Measurements from ENCODE around the gene SYNGR3. TPM values are rescaled to one million over a fixed set of nuclear protein-coding genes. Genes with fewer than 3 reads are reported as not detected.
A peak's percentile ranks its signal among the peaks of the same experiment; 100 is the strongest.

SYNGR3 gene
- total RNA-seq, 1 experiment from 2014 or later = 6.6 TPM

DNA sequence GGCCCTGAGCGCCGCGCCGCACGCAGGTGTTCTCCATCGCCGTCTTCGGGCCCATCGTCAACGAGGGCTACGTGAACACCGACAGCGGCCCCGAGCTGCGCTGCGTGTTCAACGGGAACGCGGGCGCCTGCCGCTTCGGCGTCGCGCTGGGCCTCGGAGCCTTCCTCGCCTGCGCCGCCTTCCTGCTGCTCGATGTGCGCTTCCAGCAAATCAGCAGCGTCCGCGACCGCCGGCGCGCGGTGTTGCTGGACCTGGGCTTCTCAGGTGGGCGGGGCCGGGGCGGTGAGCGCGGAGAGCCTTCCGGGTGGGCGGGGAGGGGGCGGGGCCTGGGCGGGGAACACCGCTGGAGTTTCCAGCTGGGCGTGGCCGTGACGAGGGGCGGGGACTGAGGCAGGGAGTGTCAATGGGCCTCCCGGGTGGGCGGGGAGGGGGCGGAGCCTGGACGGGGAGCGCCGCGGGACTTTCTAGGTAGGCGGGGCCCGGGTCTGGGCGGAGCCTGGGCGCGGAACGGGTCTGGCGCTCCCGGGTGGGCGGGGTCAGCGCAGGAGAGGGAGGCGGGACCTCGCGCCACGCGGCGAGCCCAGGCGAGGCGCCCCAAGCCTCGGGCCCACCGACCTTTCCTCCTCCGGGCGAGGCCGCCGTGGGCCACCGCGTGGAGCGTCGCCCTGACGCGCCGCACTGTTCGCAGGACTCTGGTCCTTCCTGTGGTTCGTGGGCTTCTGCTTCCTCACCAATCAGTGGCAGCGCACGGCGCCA is 2.4 kb downstream of the SYNGR3 start:
- DNase-seq (ENCODE audit: low read depth) = peak; percentile 74

DNA sequence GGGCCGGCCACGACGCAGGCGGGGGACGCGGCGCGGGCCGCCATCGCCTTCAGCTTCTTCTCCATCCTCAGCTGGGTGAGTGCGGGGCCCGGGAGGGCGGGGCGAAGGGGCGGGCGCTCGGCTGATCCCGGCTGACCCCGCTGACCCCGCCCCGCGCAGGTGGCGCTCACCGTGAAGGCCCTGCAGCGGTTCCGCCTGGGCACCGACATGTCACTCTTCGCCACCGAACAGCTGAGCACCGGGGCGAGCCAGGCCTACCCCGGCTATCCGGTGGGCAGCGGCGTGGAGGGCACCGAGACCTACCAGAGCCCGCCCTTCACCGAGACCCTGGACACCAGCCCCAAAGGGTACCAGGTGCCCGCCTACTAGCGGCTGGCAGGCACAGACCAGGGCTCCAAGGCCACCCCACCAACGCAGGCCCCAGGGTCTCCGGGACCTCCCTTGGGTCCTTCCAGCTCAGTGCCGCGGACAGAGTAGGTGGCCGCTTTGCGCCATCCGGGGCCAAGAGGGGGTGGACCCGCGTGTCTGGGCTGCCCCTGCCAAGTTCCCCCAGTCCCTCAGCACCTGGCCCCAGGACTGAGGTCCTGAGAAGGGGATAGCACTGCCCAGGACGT is 3.0 kb downstream of the SYNGR3 start:
- no peak for DNase-seq (ENCODE audit: low read depth)

DNA sequence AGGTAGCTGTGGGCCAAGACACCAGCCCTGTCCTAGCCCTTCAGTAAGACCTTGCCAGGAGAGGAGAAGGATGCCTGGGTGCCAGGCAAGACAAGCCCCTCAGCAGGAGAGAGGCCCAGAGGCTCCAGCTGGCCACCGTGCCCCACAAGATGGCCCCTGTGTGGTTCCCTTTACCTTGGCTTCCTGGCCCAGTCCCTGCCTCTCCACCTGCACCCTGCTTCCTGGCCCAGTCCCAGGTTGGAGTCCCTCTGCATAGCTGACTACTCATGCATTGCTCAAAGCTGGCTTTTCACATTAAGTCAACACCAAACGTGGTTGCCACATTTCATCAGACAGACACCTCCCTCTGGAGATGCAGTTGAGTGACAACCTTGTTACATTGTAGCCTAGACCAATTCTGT is 4.0 kb downstream of the SYNGR3 start:
- DNase-seq (ENCODE audit: low read depth) = no peak

DNA sequence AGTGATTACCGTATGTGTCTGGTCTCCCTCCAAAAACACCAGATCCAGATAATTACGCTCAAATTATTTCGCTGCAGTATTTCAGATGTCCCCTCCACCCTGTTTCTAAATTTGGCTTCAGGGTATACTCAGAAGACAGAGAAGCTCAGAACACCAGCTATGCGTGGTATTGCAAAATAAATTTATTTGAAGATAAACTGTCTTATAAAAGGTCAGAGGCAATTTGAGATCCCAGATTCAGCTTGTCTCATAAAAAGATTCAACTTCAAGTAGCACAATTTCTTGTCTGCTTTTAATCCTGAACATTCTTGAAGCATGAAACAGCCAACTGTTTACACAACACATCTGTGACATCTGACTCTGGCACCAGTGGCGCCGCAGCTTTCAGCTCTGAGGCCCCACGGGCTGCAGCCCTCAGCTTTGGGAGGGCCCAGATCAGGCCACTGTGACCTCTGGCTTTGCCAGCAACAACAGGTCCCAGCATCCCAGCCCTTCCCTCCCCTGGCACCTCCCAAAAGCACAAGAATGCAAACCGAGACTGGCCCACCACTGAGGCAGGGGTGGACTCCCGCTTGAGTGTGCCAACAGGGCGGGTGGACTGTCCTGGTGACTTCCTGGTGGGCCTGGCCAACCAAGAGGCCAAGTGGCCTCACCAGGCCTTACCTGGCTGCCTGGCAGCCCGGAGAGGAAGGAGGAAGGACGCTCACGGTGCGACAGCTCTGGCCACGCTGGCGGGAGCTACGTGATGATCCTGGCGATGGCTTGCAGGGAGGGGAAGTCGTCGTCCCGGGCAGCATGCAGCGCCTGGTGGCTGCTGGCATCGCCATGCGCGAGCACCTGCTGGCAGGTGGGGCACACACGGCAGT is 8.0 kb downstream of the SYNGR3 start:
- DNase-seq (ENCODE audit: low read depth) = peak; percentile 32

DNA sequence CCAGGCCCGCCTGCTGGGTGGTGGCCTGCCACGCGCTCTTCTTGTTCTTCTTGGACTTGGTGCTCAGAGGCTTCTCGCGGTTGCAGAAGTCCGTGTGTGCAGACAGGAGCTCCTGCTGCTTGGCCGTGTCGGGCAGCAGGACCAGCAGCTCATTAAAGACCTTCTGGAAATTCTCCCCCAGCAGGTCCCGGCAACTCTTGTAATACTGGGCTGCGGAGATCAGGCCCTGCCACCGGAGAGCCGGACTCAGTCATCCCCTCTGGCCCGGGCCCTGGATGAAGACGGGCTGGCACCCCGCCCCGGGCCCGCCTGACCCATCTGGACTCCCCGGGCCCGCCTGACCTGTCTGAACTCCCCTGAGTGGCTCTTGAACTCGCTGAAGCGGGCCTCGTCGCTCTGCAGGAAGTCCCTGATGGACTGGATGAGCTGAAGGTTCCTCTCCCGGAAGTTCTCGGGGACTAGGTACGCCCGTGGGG is 8.6 kb downstream of the SYNGR3 start:
- DNase-seq (ENCODE audit: low read depth) = no peak

DNA sequence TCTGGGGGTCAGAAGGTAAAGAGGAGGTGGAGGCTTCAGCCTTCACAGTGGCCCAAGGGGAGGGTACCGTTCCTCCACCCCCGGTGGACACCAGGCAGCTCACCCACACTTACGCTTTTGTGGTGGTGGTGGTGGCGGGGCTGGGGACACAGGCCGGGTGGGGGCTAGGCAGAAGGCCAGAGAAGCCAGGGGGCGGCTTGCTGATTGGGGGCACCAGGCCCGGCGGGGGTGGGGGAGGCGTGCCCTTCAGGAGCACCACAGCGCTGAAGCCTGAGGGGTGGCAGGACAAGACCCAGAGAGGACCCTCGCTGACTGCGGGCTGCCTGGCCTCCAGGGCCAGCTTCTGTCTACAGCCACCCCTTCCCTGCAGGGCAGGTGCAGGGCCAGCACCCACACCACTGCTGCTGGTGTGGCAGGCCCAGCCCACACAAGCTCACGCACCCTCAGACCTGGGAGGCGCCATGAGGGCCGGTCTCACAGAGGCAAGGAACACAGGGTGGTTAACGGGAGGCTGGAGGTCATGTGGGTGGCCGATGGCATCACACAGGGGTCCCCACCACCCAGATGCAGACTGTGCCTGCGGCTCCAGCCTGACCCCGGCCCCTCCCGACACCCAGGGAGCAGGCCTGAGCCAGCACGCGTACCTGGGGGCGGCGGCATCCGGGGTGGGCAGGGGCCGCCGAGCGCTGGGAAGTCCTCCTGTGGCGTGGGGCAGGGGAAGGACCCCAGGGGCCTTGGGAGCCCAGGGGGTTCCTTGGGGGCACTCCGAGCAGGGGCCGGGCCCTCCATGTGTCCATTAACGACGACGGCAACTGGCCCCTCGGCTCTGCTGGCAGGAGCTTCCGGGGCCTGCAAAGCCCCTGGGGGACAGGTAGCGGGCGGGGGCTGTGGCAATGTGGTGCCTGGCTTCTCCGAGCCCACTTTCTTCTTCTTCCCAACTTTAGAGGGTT is 9.4 kb downstream of the SYNGR3 start:
- DNase-seq (ENCODE audit: low read depth) = no peak

DNA sequence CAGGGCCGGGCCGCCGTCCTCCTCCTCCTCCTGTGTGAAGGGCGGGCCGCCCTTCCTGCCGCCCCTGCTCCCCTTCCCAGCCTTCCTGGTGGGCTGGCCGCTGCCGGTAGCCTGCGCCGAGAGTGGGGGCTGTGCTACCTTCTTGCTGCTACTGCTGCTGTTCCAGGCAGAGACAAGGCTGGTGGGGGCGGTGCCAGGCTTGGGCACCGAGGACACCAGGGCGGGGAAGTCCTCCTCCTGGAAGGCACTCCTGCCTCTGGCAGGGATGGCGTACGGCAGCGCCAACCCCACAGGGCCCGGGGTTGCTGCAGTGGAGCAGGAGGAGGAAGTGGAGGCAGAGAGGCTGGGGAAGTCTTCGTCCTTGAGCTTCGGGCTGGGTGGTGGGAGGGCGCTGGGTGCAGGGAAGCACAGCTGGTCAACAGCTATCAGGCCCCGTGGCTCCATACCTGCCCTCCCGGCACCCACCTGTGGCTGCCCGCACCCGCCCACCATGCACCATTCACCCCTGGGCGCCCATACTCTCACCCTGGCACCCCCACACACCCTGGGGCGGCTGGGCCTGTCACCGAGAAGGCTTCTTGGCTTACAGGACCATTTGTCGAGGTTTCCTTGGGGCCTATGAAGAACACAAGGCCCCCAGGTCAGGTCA is 10.2 kb downstream of the SYNGR3 start:
- DNase-seq (ENCODE audit: low read depth) = no peak

DNA sequence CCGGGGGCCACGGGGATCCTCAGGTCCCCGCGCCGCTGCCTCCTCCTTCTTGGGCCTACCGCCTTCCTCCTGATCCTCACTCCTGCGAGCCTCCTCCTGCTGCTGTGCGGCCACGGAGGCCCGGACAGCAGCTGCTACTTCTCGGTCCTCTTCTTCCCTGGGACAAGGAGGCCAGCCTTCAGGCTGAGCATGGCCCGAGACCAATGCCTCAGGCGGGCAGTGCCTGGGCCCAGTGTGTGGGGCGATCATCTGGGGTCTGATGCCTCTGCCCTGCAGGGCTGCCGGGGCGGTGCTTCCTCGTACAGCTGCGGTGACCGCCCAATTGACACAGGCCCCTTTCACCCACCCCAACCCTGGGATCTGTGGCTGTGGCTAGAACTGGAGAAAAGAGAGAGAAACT is 11.3 kb downstream of the SYNGR3 start:
- no peak for DNase-seq (ENCODE audit: low read depth)

DNA sequence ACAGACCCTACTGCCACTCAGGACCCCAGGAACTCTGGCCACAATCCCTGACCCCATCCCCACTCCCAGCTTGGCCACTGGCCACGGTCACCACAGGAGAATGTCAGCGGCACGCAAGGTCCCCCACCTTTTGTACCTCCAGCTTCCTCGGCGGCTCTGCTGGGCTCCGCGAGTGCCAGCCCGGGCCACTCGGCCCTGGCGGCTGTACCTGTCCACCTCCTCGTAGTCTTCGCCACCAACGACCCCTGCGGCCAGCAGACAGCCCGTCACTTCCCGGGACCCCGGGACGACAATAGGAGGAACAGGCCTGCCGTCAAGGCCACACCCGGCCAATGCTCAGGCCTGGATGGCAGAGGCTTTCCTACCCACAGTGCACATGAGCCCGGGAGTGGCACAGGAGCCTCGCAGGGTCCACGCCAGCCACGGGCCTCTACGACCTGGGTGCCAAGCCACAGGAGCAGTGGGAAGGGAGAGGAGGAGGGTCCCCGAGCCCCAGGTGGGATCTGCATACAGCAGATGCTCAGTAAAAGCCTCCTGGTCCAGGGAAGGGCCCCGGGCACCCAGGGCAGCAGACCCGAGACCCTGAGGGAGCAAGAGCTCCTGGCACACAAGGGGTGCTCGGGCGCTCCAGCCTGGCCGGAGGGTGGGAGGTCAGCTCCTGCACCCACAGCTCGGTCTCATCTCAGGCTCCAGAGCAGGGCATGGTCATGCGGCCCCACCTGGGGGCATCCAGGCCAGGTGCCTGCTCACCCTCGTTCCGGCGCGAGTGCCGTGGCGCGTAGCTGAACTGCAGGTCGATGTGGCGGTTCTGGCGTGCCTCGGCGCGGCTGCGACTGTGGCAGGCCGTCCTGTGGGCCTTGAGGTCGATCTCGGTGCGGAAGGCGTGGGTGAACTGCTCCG is 11.9 kb downstream of the SYNGR3 start:
- no peak for DNase-seq (ENCODE audit: low read depth)

DNA sequence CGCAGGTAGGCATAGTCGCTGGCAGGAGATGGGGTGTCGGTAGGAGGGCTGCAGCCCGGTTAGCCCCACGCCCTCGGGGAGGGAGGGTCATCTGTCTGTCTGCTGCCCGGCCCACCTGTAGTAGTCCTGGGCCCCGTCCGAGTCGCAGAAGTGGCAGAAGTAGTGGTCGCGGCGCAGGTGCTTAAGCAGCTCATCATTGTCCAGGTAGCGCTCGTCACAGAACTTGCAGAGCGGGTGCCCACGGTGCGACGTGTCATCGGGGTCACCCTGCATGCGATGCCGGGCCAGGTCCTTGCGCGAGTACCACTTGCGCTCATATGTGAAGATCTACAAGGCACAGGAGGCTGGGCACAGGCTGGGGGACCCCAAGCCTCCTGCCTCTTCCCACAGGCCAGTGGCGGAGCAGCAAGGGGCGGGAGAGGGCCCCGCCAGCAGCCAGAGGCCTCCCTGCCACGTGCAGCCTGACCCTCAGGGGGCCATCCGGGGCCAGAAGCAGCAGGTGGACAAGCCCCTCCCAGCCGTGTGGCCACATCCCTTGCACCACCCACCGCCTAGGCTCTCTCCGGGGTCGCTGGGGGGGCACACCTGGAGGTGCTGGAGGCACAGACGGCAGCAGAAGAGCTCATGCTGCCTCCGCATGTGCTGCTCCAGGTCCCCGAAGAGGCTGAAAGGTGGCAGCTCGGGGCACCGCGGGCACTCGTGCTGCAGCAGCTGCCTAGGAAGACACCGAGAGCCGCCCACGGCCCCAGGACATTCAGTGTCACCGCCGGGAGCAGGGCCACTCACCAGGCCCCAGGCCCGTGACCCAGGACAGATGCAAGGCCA is 12.8 kb downstream of the SYNGR3 start:
- DNase-seq (ENCODE audit: low read depth) = no peak

DNA sequence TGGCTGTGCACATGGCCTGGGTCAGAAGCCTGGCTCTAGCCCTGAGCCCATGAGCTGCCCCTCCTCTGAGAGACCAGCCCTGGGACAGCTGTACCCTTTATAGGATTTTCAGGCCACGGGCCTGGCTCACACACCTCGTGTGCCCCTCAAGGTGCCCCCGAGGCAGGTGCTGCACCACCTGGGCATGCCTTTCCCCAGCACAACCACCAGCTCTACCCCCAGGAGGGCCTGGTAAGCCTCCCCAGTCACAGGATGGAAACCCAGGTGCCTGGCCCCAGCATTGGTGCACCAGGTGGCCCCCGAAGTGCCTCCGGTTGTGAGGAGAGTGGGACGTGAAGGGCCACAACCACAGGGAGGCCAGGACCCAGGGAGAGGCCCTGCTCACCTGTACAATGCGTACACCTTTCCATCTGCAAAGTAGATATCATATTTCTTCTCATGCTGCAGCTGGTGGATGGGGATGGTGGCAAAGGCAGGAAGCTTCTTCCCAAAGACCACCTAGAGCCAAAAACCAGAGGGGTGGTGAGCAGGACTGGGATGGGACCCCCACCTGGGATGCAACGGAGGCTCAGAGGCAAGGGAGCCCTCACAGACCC is 13.6 kb downstream of the SYNGR3 start:
- DNase-seq (ENCODE audit: low read depth) = no peak

DNA sequence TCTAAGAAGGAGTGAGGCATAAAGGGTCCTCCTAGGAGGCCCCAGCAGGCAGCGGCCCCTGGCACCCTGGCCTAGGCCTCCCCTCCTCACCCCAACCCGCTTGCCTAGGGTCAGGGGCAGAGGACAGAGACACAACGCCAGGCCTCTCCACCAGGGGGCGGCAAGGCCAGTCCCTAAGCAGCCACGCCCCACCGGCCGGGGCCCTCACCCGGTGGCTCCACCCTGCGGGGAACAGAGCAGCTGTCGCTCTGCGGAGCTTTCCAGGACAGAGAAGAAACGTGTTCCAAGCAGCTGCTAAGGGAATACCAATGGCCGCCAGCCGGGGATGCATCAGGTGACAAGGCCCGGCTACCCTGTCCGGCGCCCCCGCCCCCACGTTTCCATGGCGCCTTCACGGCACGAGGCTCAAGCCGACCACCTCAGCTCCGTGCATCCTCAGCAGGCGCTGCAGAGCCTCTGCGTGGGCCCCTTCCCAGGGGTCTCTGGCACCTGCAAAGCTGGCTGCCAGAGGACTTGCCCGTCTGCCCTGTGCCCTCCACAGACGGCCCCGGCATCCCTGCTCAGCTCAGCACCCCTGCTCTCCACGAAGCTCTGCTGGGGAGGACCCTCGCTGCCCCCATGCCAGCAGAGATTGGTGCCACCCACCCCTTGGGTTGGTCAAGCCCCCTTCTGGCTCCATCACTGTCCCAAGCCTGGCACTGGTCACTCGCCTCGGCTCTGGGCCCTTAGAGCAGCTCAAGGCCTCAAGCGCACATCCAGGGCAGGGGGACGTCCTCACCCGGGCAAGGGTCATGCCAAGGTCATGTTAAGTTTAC is 14.3 kb downstream of the SYNGR3 start:
- peak; percentile 67 for DNase-seq (ENCODE audit: low read depth)

DNA sequence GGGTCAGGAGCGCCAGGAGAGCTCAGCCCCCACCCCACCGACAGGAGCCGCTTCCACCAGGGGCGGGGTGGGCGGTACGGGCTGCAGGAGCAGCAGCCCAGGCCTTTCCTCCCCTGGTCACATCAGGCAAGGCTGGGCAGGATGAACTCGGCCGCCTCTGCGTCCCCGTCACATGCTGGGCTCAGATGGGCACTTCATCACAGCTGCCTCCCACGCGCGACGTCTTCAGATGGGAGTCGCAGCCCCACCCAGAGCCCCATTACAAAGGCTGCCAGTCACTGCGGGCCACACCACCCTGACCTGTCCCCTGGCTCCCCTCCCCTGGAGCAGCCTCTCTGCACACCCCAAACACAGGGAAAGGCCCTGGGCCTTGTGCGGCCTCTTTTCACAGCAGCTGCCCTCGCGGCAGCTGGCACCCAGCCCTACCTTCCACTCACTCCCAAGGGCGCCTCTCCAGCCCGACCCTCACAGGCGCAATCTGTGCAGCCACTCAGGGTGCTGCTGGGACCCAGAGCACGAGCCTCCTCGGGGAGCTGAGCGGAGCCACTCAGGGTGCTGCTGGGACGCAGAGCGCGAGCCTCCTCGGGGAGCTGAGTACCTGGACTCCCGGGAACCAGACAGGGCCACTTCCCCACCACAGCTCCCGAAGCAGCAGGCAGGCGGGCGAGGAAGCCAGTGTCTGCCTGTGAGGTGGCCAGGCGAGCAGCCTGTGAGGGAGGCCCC is 15.2 kb downstream of the SYNGR3 start:
- no peak for DNase-seq (ENCODE audit: low read depth)

DNA sequence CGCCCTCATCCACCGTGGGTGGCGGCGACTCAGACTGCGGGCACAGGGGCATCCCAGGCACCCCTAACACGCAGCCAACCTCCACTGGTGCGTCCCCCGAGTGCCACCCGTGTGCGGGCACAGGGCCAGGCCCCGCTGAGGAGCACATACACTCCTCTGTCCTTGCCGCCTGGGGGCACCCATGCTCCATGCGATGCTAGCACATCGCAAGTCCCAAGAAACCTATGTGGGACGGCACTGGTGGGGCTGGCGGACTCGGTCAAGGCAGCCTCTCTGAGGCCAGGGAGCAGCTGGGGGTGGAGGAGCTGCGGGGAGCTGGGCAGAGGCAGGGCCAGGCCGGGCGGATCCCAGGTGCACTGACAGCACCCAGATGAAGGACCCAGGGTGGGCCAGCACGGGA is 15.9 kb downstream of the SYNGR3 start:
- no peak for DNase-seq (ENCODE audit: low read depth)

DNA sequence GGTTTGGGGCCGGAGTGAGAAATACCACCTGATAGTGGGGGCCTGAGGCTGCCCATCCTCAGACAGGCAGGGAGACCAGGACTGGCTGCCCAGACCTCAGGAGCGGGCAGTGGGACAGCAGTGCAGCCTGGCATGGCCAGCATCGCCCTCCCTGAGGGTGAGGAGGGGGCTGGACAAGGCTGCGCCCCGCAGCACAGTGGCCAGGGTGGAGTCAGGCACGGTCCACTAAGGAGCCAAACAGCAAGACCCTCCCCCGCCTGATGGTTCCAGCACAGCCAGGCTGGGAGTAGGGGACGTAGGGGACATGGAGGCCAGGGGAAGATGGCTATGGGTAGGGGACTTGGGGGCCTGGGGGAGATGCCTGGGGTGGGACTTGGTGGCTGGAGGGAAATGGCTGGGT is 16.5 kb downstream of the SYNGR3 start:
- DNase-seq (ENCODE audit: low read depth) = no peak

DNA sequence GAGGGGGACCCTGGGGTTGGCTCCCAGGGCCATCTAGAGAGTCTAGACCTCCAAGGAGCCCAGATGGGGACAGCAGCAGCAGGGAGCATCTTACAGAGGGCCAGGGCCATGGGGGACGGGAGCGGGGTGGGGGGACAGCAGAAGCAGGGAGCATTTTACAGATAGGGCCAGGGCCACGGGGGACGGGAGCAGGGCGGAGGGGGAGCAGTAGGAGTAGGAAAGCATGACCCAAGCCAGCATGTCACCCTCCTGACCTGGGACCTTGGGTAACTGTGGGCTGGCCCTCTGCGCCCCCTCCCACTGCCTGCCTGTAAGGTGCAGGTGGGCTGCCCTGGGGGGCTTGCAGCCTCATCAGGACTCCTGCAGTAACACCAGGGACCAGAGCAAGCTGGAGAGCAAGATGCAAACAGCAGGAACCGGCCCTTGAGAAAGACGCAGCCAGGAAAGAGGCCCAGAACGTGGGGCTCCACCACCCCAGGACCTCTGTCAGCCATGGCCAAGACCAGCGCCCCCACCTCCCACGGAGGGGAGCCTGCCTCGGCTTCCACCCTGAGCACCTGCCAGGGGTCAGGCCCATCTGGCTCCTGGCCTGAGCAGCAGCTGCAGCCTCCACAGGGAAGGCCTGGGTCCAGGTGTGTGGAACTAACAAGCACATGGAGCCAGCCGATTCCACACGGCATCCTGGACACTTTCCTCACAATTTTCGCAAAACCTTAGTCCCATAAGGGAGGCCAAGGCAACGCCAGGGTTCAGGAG is 17.5 kb downstream of the SYNGR3 start:
- no peak for DNase-seq (ENCODE audit: low read depth)
